WERI-Rb-1 (cell line): Measurements from ENCODE around the gene TUT4.

Source experiments
- DNase-seq: peaks from one replicate; pipeline ENCODE4 v3.0.0-alpha.2; 2020
- H3K27ac ChIP-seq: fragments of 250-450 bp; sonication (Bioruptor Pico); 2 replicates; pipeline ENCODE4 v1.5.1; 2020; ENCODE audit warnings: mild to moderate bottlenecking, moderate library complexity
- H3K27me3 ChIP-seq: fragments of 250-450 bp; sonication (Bioruptor Pico); 2 replicates; pipeline ENCODE4 v1.5.1; 2021; ENCODE audit warnings: mild to moderate bottlenecking, low read depth, moderate library complexity; ENCODE audit not compliant: insufficient read depth, severe bottlenecking
- H3K36me3 ChIP-seq: fragments of 250-450 bp; sonication (Bioruptor Pico); 2 replicates; pipeline ENCODE4 v1.5.1; 2020; ENCODE audit warnings: mild to moderate bottlenecking, moderate library complexity
- H3K4me3 ChIP-seq: 2 replicates; pipeline ENCODE4 v1.5.1; 2011; ENCODE audit warnings: low read depth, mild to moderate bottlenecking, control low read depth, low read length
- H3K9me3 ChIP-seq: fragments of 250-450 bp; sonication (Bioruptor Pico); 2 replicates; pipeline ENCODE4 v1.5.1; 2021; ENCODE audit warnings: mild to moderate bottlenecking, moderate library complexity; ENCODE audit not compliant: severe bottlenecking
- TF ChIP-seq, protein P1 (sequence below): IDR thresholded peaks from 2 replicates; pipeline ENCODE4 v1.5.1; 2011; ENCODE audit warnings: low read depth, mild to moderate bottlenecking, control low read depth, inconsistent platforms, low read length

The TUT4 gene

DNA sequence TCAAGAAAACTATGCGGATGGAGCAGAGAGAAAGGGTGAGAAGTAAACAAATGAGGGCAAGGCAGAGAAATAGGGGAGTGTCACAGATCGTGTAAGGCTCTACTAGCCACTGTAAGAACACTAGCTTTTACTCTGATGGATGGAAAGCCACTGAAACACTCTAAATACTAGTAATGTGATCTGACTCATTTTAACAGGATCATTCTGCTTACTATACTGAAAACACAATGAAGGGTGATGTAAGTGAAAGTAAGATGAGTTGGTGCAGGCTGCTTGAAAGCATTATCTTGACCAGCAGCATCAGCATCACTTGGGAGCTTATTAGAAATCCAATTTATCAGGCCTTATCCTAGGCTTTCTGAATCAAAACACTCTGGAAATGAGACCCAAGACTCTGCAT, 32.7 kb downstream of the TUT4 start:
- H3K27me3 ChIP-seq, result no peaks in the 10 kb centered on the region

DNA sequence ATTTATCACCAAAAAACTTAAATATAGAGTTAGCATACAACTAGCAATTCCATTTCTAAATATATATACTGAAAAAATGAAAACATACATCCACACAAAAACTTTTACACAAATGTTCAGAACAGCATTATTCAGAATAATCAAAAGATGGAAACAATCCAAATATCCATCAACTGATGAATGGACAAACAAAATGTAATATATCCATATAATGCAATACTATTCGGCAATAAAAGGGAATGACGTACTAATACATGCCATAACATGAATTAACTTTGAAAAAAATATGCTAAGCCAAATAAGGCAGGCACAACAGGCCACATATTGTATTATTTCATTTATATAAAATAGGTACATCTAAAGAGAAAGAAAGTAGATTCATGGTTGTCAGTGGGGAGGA, 33.9 kb downstream of the TUT4 start:
- Histone ChIP-seq H3K4me3 (no peak overlapping the region), H3K27ac (no peak overlapping the region), H3K36me3 (peaks cover 46% of the 10 kb centered on the region), H3K9me3 (no peaks in the 10 kb centered on the region), H3K27me3 (no peaks in the 10 kb centered on the region)
- DNase-seq, result no peak
- TF ChIP-seq, protein P1, sequence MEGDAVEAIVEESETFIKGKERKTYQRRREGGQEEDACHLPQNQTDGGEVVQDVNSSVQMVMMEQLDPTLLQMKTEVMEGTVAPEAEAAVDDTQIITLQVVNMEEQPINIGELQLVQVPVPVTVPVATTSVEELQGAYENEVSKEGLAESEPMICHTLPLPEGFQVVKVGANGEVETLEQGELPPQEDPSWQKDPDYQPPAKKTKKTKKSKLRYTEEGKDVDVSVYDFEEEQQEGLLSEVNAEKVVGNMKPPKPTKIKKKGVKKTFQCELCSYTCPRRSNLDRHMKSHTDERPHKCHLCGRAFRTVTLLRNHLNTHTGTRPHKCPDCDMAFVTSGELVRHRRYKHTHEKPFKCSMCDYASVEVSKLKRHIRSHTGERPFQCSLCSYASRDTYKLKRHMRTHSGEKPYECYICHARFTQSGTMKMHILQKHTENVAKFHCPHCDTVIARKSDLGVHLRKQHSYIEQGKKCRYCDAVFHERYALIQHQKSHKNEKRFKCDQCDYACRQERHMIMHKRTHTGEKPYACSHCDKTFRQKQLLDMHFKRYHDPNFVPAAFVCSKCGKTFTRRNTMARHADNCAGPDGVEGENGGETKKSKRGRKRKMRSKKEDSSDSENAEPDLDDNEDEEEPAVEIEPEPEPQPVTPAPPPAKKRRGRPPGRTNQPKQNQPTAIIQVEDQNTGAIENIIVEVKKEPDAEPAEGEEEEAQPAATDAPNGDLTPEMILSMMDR, result no peak

More for the DNA sequence above, 32.7 kb downstream of the TUT4 start:
- peaks cover 44% of the 10 kb centered on the region for H3K36me3 ChIP-seq
- no peak overlapping the region for H3K27ac ChIP-seq
- H3K9me3 ChIP-seq, result no peaks in the 10 kb centered on the region
- no peak overlapping the region for H3K4me3 ChIP-seq
- no peak for DNase-seq
- TF ChIP-seq, protein P1, result no peak

DNA sequence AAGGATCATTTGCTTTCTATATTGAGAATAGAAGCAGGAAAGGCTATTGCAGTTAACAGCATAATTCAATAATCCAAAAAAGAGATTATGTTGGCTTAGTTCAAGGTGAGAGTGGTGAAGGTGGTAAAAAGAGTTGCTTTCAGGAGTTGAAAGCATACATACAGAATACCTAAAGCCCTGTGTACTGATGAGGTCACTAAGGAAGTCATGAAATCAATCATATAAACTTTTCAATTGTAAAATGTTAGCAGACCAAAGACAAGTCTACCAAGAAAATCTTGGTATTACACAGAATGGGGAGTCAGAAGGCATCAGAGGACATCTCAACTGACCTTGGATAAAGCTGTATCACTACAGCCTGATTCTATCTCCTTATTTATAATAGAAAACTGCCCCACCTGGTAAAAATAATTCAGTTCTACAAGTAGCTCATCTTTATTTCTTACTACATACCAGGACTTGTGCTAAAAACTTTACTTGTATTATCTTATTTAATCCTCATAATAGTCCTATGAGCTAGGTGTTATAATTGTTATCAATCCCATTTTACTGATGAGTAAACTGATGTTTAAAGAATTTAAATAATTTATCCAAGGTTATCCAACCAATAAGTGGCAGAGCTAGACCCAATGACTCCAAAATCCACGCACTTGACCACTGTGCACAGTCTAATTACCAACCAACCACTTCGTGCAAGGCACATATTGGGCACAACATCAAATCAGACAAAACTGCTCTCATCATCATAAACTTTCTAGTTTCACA, 40.9 kb downstream of the TUT4 start:
- no peak overlapping the region for H3K4me3 ChIP-seq
- no peaks in the 10 kb centered on the region for H3K27me3 ChIP-seq
- no peak overlapping the region for H3K27ac ChIP-seq
- H3K36me3 ChIP-seq, result peaks cover 45% of the 10 kb centered on the region
- H3K9me3 ChIP-seq, result no peaks in the 10 kb centered on the region
- no peak for DNase-seq
- TF ChIP-seq, protein P1, result no peak

DNA sequence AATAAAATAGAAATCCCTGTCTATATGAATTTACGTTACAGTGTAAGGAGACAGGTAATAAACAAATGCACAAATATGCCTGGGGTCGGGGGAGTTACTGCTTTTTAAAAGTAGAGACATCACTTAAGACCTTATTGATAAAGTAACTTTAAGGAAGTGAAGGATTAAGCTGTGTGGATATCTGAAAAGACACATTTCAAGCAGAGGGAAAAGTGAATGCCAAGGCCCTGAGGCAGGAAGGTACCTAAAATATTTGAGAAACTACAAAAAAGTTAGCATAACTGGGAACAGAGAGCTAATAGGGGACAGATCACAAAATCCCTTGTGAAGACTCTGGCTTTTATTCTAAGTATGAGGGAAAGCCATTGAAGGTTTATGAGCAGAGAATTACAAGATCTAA, 41.5 kb downstream of the TUT4 start:
- H3K36me3 ChIP-seq, result peaks cover 45% of the 10 kb centered on the region
- no peak overlapping the region for H3K27ac ChIP-seq
- H3K27me3 ChIP-seq, result no peaks in the 10 kb centered on the region
- DNase-seq, result no peak
- H3K4me3 ChIP-seq, result no peak overlapping the region
- TF ChIP-seq, protein P1, result no peak
- no peaks in the 10 kb centered on the region for H3K9me3 ChIP-seq

DNA sequence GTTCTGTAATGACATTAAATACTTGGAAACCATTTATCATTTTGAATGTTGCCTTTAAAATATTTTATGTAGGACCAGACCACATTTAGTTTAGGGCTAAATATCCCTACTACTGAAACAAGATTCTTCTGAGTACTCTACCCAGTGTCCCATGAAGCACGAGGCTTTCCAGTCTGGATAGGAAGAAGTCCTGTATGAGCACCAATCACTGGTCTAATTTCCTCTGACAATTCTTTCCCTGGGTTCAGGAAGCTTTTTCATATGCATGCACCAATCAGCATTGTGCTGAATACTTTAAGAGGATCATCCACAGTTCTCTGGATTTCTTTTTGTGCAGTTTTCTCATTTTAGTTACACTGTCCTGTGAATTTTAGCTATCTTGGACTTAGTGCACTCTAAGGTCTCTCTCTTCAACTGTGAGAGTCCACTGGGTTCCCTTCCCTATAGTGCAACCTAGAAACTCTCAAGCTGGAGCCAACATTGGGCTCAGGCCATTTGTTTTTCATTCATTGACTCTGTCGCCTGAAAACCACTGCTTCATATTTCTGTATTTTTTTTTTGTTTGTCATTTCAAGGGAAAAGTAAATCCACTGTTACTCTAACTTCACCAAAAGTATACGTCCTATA, 45.9 kb downstream of the TUT4 start:
- DNase-seq, result no peak
- no peaks in the 10 kb centered on the region for H3K9me3 ChIP-seq
- no peak overlapping the region for H3K27ac ChIP-seq
- H3K4me3 ChIP-seq, result no peak overlapping the region
- H3K27me3 ChIP-seq, result no peaks in the 10 kb centered on the region
- TF ChIP-seq, protein P1, result no peak
- H3K36me3 ChIP-seq, result peaks cover 22% of the 10 kb centered on the region
